Heart left ventricle (tissue), 13 donors: ENCODE data around the gene PPARG.

Source experiments
- CTCF ChIP-seq, 12 donors: fragments of 200-600 bp; sonication (generic) in 4 of 12; IDR thresholded peaks; one replicate each; pipeline versions ENCODE4 v1.5.0 to v1.8.0; 2018 to 2022; ENCODE audit warnings: antibody characterized with exemption in 12 of 12, mild to moderate bottlenecking in 5 of 12
- POLR2A ChIP-seq, 2 donors: fragments of 450-650 bp; IDR thresholded peaks; one replicate each; pipeline ENCODE4 v1.6.1; 2017; ENCODE audit warnings: antibody characterized with exemption in 2 of 2, mild to moderate bottlenecking in 2 of 2, moderate library complexity in 2 of 2
- donor health status: ischemic (EF 13 %, LVEDD 7.1; RV severe dilation, severe dysfunction).
- donor health status: DM: no; HTN: yes; CAD: no.
- donor health status: DM: no; HTN: no; CAD: no.
- donor health status: ischemic (EF 25% LVEDD 6.9; RV normal size, moderate dysfunction).
- donor health status: ischemic (EF 25% LVEDD 5.7; RV mildly dilated, moderate dysfunction).
- donor health status: ischemic (EF 35%, LVEDD 5.7; RV mildly dilated, moderate dysfunction).
- donor health status: nonischemic (EF 11% LVEDD 7.7; RV severe dilation, severe dysfunction).
- donor health status: DM: yes; HTN: yes; CAD: no.
- donor health status: PGD.
- donor health status: ischemic (EF 29% LVEDD 5.4; RV normal size, mild dysfunction).
- donor health status: nonischemic (EF 23%, LVEDD 6.1; RV moderate dilation, normal function).

- TF ChIP-seq CTCF (IDR thresholded peaks at IDR 0.05) (no peak), POLR2A (IDR thresholded peaks at IDR 0.05) (no peak)
These were observed 68.6 kb downstream of the PPARG start for GRCh38 chr3:12357456-12357855.
